ENCODE data around the gene TMEM72. TPM values are rescaled to one million over a fixed set of nuclear protein-coding genes. Genes with fewer than 3 reads are reported as not detected.

The TMEM72 gene
- total RNA-seq, 1 experiment from 2014 or later = not detected

DNA sequence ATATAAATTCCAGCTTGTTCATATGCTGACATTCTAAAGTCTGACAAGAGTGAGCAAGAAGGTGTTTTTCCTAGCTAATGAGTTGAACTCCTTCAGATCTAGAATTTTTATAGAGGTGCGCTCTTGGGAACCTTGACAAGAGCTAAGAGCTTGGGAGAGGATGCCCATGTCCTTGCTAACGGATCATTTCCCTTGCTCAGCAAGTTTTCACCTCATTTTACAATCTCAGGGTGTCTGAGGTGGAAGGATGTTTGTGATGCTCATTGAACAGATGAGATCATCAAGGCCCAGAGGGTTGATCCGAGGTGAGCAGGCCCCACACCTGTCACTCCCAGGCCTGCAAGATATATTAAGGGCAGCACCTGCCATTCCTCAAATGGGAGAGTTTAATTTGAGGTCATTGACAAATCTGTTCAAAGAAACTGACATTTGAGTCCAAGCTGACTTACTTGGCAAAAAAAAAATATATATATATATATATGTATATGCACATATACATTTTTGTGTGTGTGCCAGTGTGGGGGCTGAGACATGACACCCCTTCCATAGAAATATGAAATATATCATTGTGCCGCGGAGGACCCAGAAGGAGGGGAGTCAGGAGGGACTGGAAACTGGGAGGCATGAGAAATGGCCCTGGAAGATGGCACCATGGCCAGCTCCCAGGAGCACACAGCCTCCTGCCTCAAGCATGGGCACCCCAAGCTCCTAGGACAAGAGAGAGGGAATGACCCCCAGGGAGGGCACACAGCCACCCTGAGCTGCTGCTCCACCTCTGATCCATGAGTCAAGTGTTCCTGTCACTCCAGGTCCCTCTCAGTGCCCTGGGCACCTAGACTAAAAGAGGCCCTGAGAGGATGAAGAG, 17.3 kb upstream of the TMEM72 start:
- ATAC-seq (no peak), DNase-seq (no peak)
- Histone ChIP-seq H3K9ac (ENCODE audit: low read length) (no peak overlapping the region), H3K36me3 (ENCODE audit: low read depth, low read length) (no peaks in the 10 kb centered on the region), H3K27ac (ENCODE audit: low read length) (no peak overlapping the region), H3K9me3 (ENCODE audit: low read length) (no peaks in the 10 kb centered on the region), H3F3A (ENCODE audit: low read length, unreplicated experiment) (no peaks in the 10 kb centered on the region), H3K27me3 (ENCODE audit: low read length) (peaks cover 30% of the 10 kb centered on the region), H3K4me3 (ENCODE audit: low read length) (no peak overlapping the region), H2AFZ (ENCODE audit: low read length) (no peak overlapping the region), H4K20me1 (ENCODE audit: low read length) (no peaks in the 10 kb centered on the region), H3K4me1 (ENCODE audit: insufficient read depth, low read length) (no peaks in the 10 kb centered on the region), H3K79me2 (ENCODE audit: low read length) (no peaks in the 10 kb centered on the region), H3K9me2 (replicated peaks; ENCODE audit: low read length) (no peaks in the 10 kb centered on the region), H3K4me2 (ENCODE audit: low read length) (no peak overlapping the region)
- TF ChIP-seq EZH2phosphoT487 (IDR thresholded peaks at IDR 0.05; ENCODE audit: borderline replicate concordance, low read length) (no peak), EZH2 (IDR thresholded peaks at IDR 0.05; ENCODE audit: low read length, unreplicated experiment) (no peak)
- TF ChIP-seq, protein P1, sequence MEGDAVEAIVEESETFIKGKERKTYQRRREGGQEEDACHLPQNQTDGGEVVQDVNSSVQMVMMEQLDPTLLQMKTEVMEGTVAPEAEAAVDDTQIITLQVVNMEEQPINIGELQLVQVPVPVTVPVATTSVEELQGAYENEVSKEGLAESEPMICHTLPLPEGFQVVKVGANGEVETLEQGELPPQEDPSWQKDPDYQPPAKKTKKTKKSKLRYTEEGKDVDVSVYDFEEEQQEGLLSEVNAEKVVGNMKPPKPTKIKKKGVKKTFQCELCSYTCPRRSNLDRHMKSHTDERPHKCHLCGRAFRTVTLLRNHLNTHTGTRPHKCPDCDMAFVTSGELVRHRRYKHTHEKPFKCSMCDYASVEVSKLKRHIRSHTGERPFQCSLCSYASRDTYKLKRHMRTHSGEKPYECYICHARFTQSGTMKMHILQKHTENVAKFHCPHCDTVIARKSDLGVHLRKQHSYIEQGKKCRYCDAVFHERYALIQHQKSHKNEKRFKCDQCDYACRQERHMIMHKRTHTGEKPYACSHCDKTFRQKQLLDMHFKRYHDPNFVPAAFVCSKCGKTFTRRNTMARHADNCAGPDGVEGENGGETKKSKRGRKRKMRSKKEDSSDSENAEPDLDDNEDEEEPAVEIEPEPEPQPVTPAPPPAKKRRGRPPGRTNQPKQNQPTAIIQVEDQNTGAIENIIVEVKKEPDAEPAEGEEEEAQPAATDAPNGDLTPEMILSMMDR (conservative IDR thresholded peaks at IDR 0.05; ENCODE audit: low read depth, low read length) = no peak
- POLR2A ChIA-PET (ENCODE audit: unreplicated experiment) = no interaction called here
- BruUV-seq (replicated peaks) = no TSS peak
- intact Hi-C loops (cut with micrococcal nuclease) = no loop called here
- CTCF ChIA-PET = no interaction called here

DNA sequence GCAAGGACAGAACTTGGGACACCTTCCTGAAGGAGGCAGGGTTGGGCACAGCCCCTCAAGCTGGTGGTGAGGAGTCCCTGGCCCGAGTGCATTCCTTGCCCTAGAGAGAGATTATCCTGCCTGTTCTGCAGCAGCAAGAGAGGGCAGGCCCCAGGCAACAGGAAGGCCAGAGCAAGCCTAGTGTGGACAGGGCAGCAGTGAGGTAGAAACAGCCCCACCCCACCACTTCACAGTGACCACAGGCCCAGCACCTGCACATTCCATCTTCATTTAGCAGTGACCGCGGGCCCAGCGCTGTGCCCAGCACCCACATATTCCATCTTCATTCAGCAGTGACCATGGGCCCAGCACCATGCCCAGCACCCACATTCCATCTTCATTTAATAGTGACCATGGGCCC, 16.4 kb upstream of the TMEM72 start:
- Histone ChIP-seq H3K27ac (ENCODE audit: low read length) (no peak overlapping the region), H3K9me3 (ENCODE audit: low read length) (no peaks in the 10 kb centered on the region), H3K9ac (ENCODE audit: low read length) (no peak overlapping the region), H3F3A (ENCODE audit: low read length, unreplicated experiment) (no peaks in the 10 kb centered on the region), H3K79me2 (ENCODE audit: low read length) (no peaks in the 10 kb centered on the region), H4K20me1 (ENCODE audit: low read length) (no peaks in the 10 kb centered on the region), H3K4me1 (ENCODE audit: insufficient read depth, low read length) (no peaks in the 10 kb centered on the region), H3K27me3 (ENCODE audit: low read length) (peaks cover 25% of the 10 kb centered on the region), H2AFZ (ENCODE audit: low read length) (no peak overlapping the region), H3K4me2 (ENCODE audit: low read length) (no peak overlapping the region), H3K9me2 (replicated peaks; ENCODE audit: low read length) (no peaks in the 10 kb centered on the region), H3K4me3 (ENCODE audit: low read length) (no peak overlapping the region), H3K36me3 (ENCODE audit: low read depth, low read length) (no peaks in the 10 kb centered on the region)
- POLR2A ChIA-PET (ENCODE audit: unreplicated experiment) = no interaction called here
- ATAC-seq = no peak
- BruUV-seq (replicated peaks) = no TSS peak
- TF ChIP-seq EZH2 (IDR thresholded peaks at IDR 0.05; ENCODE audit: low read length, unreplicated experiment) (no peak), EZH2phosphoT487 (IDR thresholded peaks at IDR 0.05; ENCODE audit: borderline replicate concordance, low read length) (no peak)
- TF ChIP-seq, protein P1 (conservative IDR thresholded peaks at IDR 0.05; ENCODE audit: low read depth, low read length) = no peak
- CTCF ChIA-PET = no interaction called here
- no peak for DNase-seq
- intact Hi-C loops (cut with micrococcal nuclease) = no loop called here

DNA sequence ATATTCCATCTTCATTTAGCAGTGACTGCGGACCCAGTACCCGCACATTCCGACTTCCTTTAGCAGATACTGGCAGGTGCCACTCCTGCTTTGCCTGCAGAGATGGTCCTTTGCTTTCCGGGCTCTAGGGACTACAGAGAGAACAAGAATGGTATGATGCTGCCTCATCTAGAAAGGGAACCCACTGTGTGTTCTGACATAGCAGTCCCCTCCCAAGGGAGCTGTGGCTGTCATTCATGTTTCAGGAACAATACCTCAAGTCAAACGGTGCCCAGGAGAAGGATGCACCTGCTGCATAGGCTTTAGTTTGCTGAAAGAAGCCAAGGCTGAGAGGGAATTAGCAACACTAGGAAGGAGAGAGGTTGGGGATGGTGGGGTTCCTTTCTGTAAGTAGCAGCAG, 15.9 kb upstream of the TMEM72 start:
- Histone ChIP-seq H3K9ac (ENCODE audit: low read length) (no peak overlapping the region), H3K36me3 (ENCODE audit: low read depth, low read length) (no peaks in the 10 kb centered on the region), H3F3A (ENCODE audit: low read length, unreplicated experiment) (no peaks in the 10 kb centered on the region), H4K20me1 (ENCODE audit: low read length) (no peaks in the 10 kb centered on the region), H3K4me3 (ENCODE audit: low read length) (no peak overlapping the region), H3K27me3 (ENCODE audit: low read length) (peaks cover 23% of the 10 kb centered on the region; the same call in 1 of the 2 replicates), H2AFZ (ENCODE audit: low read length) (no peak overlapping the region), H3K27ac (ENCODE audit: low read length) (no peak overlapping the region), H3K9me2 (replicated peaks; ENCODE audit: low read length) (no peaks in the 10 kb centered on the region), H3K79me2 (ENCODE audit: low read length) (no peaks in the 10 kb centered on the region), H3K4me2 (ENCODE audit: low read length) (no peak overlapping the region), H3K9me3 (ENCODE audit: low read length) (no peaks in the 10 kb centered on the region), H3K4me1 (ENCODE audit: insufficient read depth, low read length) (no peaks in the 10 kb centered on the region)
- ChIA-PET POLR2A (ENCODE audit: unreplicated experiment) (no interaction called here), CTCF (no interaction called here)
- ATAC-seq (no peak), DNase-seq (no peak)
- intact Hi-C loops (cut with micrococcal nuclease) = no loop called here
- no TSS peak for BruUV-seq (replicated peaks)
- TF ChIP-seq EZH2phosphoT487 (IDR thresholded peaks at IDR 0.05; ENCODE audit: borderline replicate concordance, low read length) (no peak), EZH2 (IDR thresholded peaks at IDR 0.05; ENCODE audit: low read length, unreplicated experiment) (no peak)

Measured in PC-3 (cell line).